Pancreas (tissue), 10 donors: ENCODE measurements around the gene ZBTB24. TPM values are rescaled to one million over a fixed set of nuclear protein-coding genes. Genes with fewer than 3 reads are reported as not detected.

ENCODE experiments used
- ATAC-seq, 4 donors: fragments of 200-7000 bp; cut with Tn5 transposase; one replicate each; pipeline versions ENCODE4 v1.8.0 to v1.9.1; 2020; ENCODE audit warnings: mild to moderate bottlenecking in 4 of 4, moderate library complexity in 4 of 4
- DNase-seq, 6 donors: peaks; one replicate each; pipeline ENCODE4 v3.0.0-alpha.2; 2020
- FAIRE-seq: peaks from 2 replicates; lab custom pipeline; 2012; peaks lifted over from hg19 to GRCh38; lab: Jason Lieb, UNC
- H3K27ac ChIP-seq, 4 donors: fragments of 200-600 bp; sonication (generic); 1 replicate in 3 of 4; 2 replicates in 1 of 4; pipeline versions ENCODE4 v1.5.0 to v1.8.0; 2020
- H3K27me3 ChIP-seq, 4 donors: fragments of 200-600 bp; one replicate each; pipeline ENCODE4 v1.8.0; 2021
- H3K36me3 ChIP-seq, 3 donors: fragments of 200-600 bp; sonication (generic) in 1 of 3; one replicate each; pipeline versions ENCODE4 v1.5.0 to v1.8.0; 2020 to 2021
- H3K4me1 ChIP-seq, 3 donors: fragments of 200-600 bp; one replicate each; pipeline ENCODE4 v1.8.0; 2021
- H3K4me3 ChIP-seq, 4 donors: fragments of 200-600 bp; sonication (generic) in 2 of 4; one replicate each; pipeline versions ENCODE4 v1.5.0 to v1.8.0; 2020 to 2021
- H3K9me3 ChIP-seq, 4 donors: fragments of 200-600 bp; one replicate each; pipeline ENCODE4 v1.8.0; 2021
- CTCF ChIP-seq, 4 donors: fragments of 200-600 bp; sonication (generic) in 3 of 4; IDR thresholded peaks; one replicate each; pipeline versions ENCODE4 v1.5.0 to v1.8.0; 2021; ENCODE audit warnings: antibody characterized with exemption in 4 of 4
- WGBS, 2 donors: extraction: QIAGEN DNeasy Blood & Tissue Kit; methylation state at CpG; one replicate each; pipeline ENCODE4 v1.1.7; 2013; 5-methylcytosine and 5-hydroxymethylcytosine counted together
- intact Hi-C, 3 donors: fragments of 100-400 bp; cut with DNase I; formaldehyde crosslinking; loops; one replicate each; pipeline versions ENCODE4 v1.11.1 to v1.14.2; 2022
- polyA plus RNA-seq, 2 donors: library from polyadenylated mRNA; stranded (reverse); fragments of 200-250 nt; gene quantifications; one replicate each; pipeline ENCODE4 v1.2.3, GENCODE V29; 2013
- total RNA-seq, 6 donors: library from RNA; stranded (reverse); fragmentation: NEBNext Ultra II Directional in 4 of 6; extraction: Animal tissue kit (Norgen Biotek cat#: 25700) in 4 of 6; gene quantifications; one replicate each; pipeline versions ENCODE4 v1.2.1 to v1.2.4, GENCODE V29; 2021 to 2023
- donor health status: healthy with polysubstance abuse.
- donor health status: DM: no; HTN: no; CAD: no; lungs with moderate emphysema.
- donor health status: DM: no; HTN: no; CAD: no.
- donor health status: control.
- donor health status: control.
- donor health status: Bipolar disorder and iron deficiency.
- donor health status: DM: yes; HTN: yes; CAD: no.
- donor health status: DM: no; HTN: no; CAD: no.
- donor health status: DM: no; HTN: no; CAD: no.
- donor health status: DM: yes; HTN: yes; CAD: no.

The ZBTB24 gene
- total and polyA plus RNA-seq, 8 donors, result 2.2 to 4.3 (median 2.8) TPM

GRCh38 chr6:109452181-109452580, 30.8 kb downstream of the ZBTB24 start:
- no peak for FAIRE-seq
- H3K27ac ChIP-seq, result no peak overlapping the region
- 72 to 76% methylated on average over 9 of the region's 9 CpGs for WGBS, 2 donors

GRCh38 chr6:109451376-109451775, 31.6 kb downstream of the ZBTB24 start:
- no peak for ATAC-seq
- Histone ChIP-seq H3K27ac (no peak overlapping the region), H3K36me3 (no peaks in the 10 kb centered on the region), H3K4me1 (peaks cover 0 to under 1% (median 0%) of the 10 kb centered on the region in 3 donors), H3K4me3 (no peak overlapping the region), H3K27me3 (no peaks in the 10 kb centered on the region), H3K9me3 (no peaks in the 10 kb centered on the region)
- 86 to 97% methylated on average over 7 of the region's 7 CpGs for WGBS, 2 donors
- intact Hi-C loops, result no loop called here
- no peak for DNase-seq
- no peak for TF ChIP-seq CTCF (IDR thresholded peaks at IDR 0.05)
- no peak for FAIRE-seq

More at GRCh38 chr6:109452181-109452580, 30.8 kb downstream of the ZBTB24 start:
- intact Hi-C loops, result no loop called here
- Histone ChIP-seq H3K4me3 (no peak overlapping the region), H3K36me3 (no peaks in the 10 kb centered on the region), H3K27me3 (no peaks in the 10 kb centered on the region), H3K9me3 (no peaks in the 10 kb centered on the region), H3K4me1 (peaks cover 0 to 3% (median 0%) of the 10 kb centered on the region in 3 donors)
- DNase-seq (no peak), ATAC-seq (no peak)
- TF ChIP-seq CTCF (IDR thresholded peaks at IDR 0.05), result no peak

- intact Hi-C loops, result no loop called here
- Histone ChIP-seq H3K27me3 (no peaks in the 10 kb centered on the region), H3K4me1 (no peaks in the 10 kb centered on the region), H3K27ac (no peak overlapping the region), H3K36me3 (no peaks in the 10 kb centered on the region), H3K9me3 (no peaks in the 10 kb centered on the region), H3K4me3 (no peak overlapping the region)
- DNase-seq (no peak), ATAC-seq (no peak), FAIRE-seq (no peak)
- WGBS, 2 donors, result 68 to 77% methylated on average over 3 of the region's 3 CpGs
- TF ChIP-seq CTCF (IDR thresholded peaks at IDR 0.05), result no peak
Measured at GRCh38 chr6:109450801-109451200, 32.2 kb downstream of the ZBTB24 start.

GRCh38 chr6:109449795-109450673, 33.0 kb downstream of the ZBTB24 start:
- intact Hi-C loops, result no loop called here
- FAIRE-seq (no peak), ATAC-seq (no peak), DNase-seq (no peak)
- TF ChIP-seq CTCF (IDR thresholded peaks at IDR 0.05), result no peak
- Histone ChIP-seq H3K27me3 (no peaks in the 10 kb centered on the region), H3K36me3 (no peaks in the 10 kb centered on the region), H3K27ac (no peak overlapping the region), H3K4me1 (no peaks in the 10 kb centered on the region), H3K4me3 (no peak overlapping the region), H3K9me3 (no peaks in the 10 kb centered on the region)
- WGBS, 2 donors, result 74 to 79% methylated on average over 15 to 16 of the region's 16 CpGs
